Ishikawa (cell line): ENCODE measurements around the gene KHDRBS2.
A peak's percentile ranks its signal among the peaks of the same experiment; 100 is the strongest.

Experiments used
- CEBPB ChIP-seq: IDR thresholded peaks from 2 replicates; pipeline ENCODE4 v1.6.1; 2012
- CREB1 ChIP-seq: IDR thresholded peaks from 2 replicates; pipeline ENCODE4 v1.6.1; 2012; ENCODE audit warnings: low read depth
- EGR1 ChIP-seq: IDR thresholded peaks from 2 replicates; pipeline ENCODE4 v1.6.1; 2012
- EP300 ChIP-seq: IDR thresholded peaks from 2 replicates; pipeline ENCODE4 v1.6.1; 2012; ENCODE audit warnings: borderline replicate concordance
- FOXM1 ChIP-seq: IDR thresholded peaks from 2 replicates; pipeline ENCODE4 v1.6.1; 2012; ENCODE audit warnings: low read depth, borderline replicate concordance
- NFIC ChIP-seq: IDR thresholded peaks from 2 replicates; pipeline ENCODE4 v1.6.1; 2012
- RAD21 ChIP-seq: IDR thresholded peaks from 2 replicates; pipeline ENCODE4 v1.6.1; 2012; ENCODE audit warnings: low read depth
- REST ChIP-seq: IDR thresholded peaks from 2 replicates; pipeline ENCODE4 v1.6.1; 2012; ENCODE audit warnings: low read depth, mild to moderate bottlenecking
- TAF1 ChIP-seq: IDR thresholded peaks from 2 replicates; pipeline ENCODE4 v1.6.1; 2012; ENCODE audit warnings: low read depth, mild to moderate bottlenecking
- TCF12 ChIP-seq: IDR thresholded peaks from 2 replicates; pipeline ENCODE4 v1.6.1; 2012; ENCODE audit warnings: low read depth
- TEAD4 ChIP-seq: IDR thresholded peaks from 2 replicates; pipeline ENCODE4 v1.6.1; 2012
- YY1 ChIP-seq: IDR thresholded peaks from 2 replicates; pipeline ENCODE4 v1.6.1; 2012; ENCODE audit warnings: low read depth
- ZBTB7A ChIP-seq: IDR thresholded peaks from 2 replicates; pipeline ENCODE4 v1.6.1; 2012; ENCODE audit warnings: low read depth
- TF ChIP-seq, protein P1 (sequence below): IDR thresholded peaks from 2 replicates; pipeline ENCODE4 v1.6.1; 2012
- TF ChIP-seq, protein P2 (sequence below): IDR thresholded peaks from 2 replicates; pipeline ENCODE4 v1.6.1; 2012

The KHDRBS2 gene

GRCh38 chr6:62285612-62286469 lies at the start of gene KHDRBS2:
Gene KHDRBS2, minus strand, starts transcription at chr6:62286225.
- TF ChIP-seq RAD21 (no peak), TEAD4 (0 out of 2 replicates have a peak, but pooled peaks have one; percentile 4), EP300 (no peak), TAF1 (peak; percentile 58; the same call in 1 of the 2 replicates), CEBPB (no peak), NFIC (peak; percentile 84)
- TF ChIP-seq, protein P1, sequence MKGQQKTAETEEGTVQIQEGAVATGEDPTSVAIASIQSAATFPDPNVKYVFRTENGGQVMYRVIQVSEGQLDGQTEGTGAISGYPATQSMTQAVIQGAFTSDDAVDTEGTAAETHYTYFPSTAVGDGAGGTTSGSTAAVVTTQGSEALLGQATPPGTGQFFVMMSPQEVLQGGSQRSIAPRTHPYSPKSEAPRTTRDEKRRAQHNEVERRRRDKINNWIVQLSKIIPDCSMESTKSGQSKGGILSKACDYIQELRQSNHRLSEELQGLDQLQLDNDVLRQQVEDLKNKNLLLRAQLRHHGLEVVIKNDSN, result 0 out of 2 replicates have a peak, but pooled peaks have one; percentile 16
- TF ChIP-seq, protein P2, sequence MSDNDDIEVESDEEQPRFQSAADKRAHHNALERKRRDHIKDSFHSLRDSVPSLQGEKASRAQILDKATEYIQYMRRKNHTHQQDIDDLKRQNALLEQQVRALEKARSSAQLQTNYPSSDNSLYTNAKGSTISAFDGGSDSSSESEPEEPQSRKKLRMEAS, result peak; percentile 93

GRCh38 chr6:62328607-62329006 lies 42.6 kb upstream of the KHDRBS2 start:
- no peak for TF ChIP-seq EGR1
- no peak for TF ChIP-seq FOXM1
- no peak for TF ChIP-seq YY1
- TF ChIP-seq ZBTB7A, result no peak
- no peak for TF ChIP-seq NFIC
- TF ChIP-seq, protein P1, result no peak
- TF ChIP-seq RAD21, result no peak
- TF ChIP-seq CREB1, result no peak
- TF ChIP-seq REST, result no peak
- TF ChIP-seq EP300, result no peak
- TF ChIP-seq, protein P2, result no peak
- no peak for TF ChIP-seq CEBPB
- no peak for TF ChIP-seq TCF12
- TF ChIP-seq TAF1, result no peak
- TF ChIP-seq TEAD4, result no peak

- TF ChIP-seq TEAD4 (no peak), TCF12 (no peak), REST (no peak), NFIC (no peak), FOXM1 (no peak), ZBTB7A (no peak), TAF1 (no peak), RAD21 (no peak), YY1 (no peak)
Observed at GRCh38 chr6:62324834-62325233, 38.8 kb upstream of the KHDRBS2 start.

DNA sequence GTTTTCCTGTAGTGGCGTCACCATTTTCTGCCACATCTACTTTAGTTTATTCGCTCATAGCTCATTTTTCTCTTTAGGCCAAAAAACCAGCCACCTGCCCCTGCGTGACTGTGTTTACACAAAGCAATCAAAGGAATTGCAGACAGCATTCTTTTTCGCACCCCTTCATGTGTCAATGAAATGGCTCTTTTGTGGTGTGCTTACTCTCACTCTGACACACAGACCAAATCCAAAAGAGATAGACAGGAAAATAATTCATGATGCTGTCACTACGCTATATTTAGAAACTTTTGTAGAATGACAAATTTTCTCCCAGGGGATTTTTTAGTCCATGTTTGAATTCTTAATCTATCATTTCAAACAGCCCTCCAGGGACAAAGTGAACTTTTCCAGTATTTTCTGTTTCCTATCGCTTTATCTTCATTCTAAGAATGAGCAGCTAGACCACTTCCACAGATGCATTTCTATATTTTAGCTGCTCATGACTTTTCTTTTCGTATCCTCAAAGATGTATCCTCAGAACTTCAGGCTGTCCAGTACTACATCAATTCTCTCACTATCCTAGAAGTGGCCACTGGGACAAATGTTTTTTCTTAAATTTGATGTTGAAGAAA lies 37.9 kb upstream of the KHDRBS2 start:
- TF ChIP-seq RAD21 (no peak), TAF1 (no peak), YY1 (no peak), EP300 (no peak), FOXM1 (no peak), CEBPB (no peak), CREB1 (no peak), TEAD4 (no peak), TCF12 (no peak), ZBTB7A (no peak), EGR1 (no peak), REST (no peak), NFIC (no peak)
- TF ChIP-seq, protein P2, result no peak
- TF ChIP-seq, protein P1, result no peak
